Right ventricle myocardium inferior (tissue), 1 donor: ENCODE data around the gene BMPR1A. TPM values are rescaled to one million over a fixed set of nuclear protein-coding genes. Genes with fewer than 3 reads are reported as not detected.
A peak's percentile ranks its signal among the peaks of the same experiment; 100 is the strongest.
"Not testable (repeated sequence)": the region's sequence is repeated elsewhere in the genome, so short reads cannot be mapped to it uniquely, and the experiment has no call there.

ENCODE experiments used
- ATAC-seq: fragments of 200-7000 bp; cut with Tn5 transposase; one replicate; pipeline ENCODE4 v1.9.1; 2020; ENCODE audit warnings: mild to moderate bottlenecking, moderate library complexity
- DNase-seq: peaks from one replicate; pipeline ENCODE4 v3.0.0; 2021; ENCODE audit errors: missing footprints
- intact Hi-C: fragments of 100-400 bp; cut with DNase I; formaldehyde crosslinking; loops from one replicate; pipeline ENCODE4 v1.11.0; 2022
- total RNA-seq: library from RNA; stranded (reverse); fragmentation: NEBNext Ultra II Directional; extraction: Animal tissue kit (Norgen Biotek cat#: 25700); gene quantifications from one replicate; pipeline ENCODE4 v1.2.1, GENCODE V29; 2021
- donor health status: DM: no; HTN: yes; CAD: no; lungs with severe emphysema.

The BMPR1A gene
- total RNA-seq, 1 donor from 2014 or later = 53.2 TPM

- ATAC-seq (no peak), DNase-seq (no peak)
- intact Hi-C loops = loop anchor here (5.0 kb wide), 1 partner anchor 268 kb away; no protein-coding TSS in a partner anchor
Observed at GRCh38 chr10:86964847-86965190, 208.4 kb downstream of the BMPR1A start.

- DNase-seq (no peak), ATAC-seq (no peak)
- intact Hi-C loops = loop anchor here (5.0 kb wide), 1 partner anchor 269 kb away; no protein-coding TSS in a partner anchor
Observed at GRCh38 chr10:86965986-86966654, 209.7 kb downstream of the BMPR1A start.

- ATAC-seq (no peak), DNase-seq (no peak)
- intact Hi-C loops = loop anchor here (5.0 kb wide), 1 partner anchor 270 kb away; no protein-coding TSS in a partner anchor
Observed at GRCh38 chr10:86967481-86967941, 211.1 kb downstream of the BMPR1A start.

GRCh38 chr10:86968271-86968993 is 212.0 kb downstream of the BMPR1A start, which contains the start of gene ADIRF:
Gene ADIRF (plus strand): TSS chr10:86968482. CDS start chr10:86968545, 63 bp downstream.
- intact Hi-C loops = loop anchor here (5.0 kb wide), 1 partner anchor 271 kb away; no protein-coding TSS in a partner anchor
- peak; percentile 90 for DNase-seq
- no peak for ATAC-seq

- ATAC-seq = no peak
- DNase-seq = no peak
- intact Hi-C loops = loop anchor here (5.0 kb wide), 1 partner anchor 272 kb away; no protein-coding TSS in a partner anchor
Observed at GRCh38 chr10:86968994-86969355, 212.6 kb downstream of the BMPR1A start.

- ATAC-seq (peak; percentile 2), DNase-seq (no peak)
- intact Hi-C loops = loop anchor here (2.0 to 5.0 kb wide), 4 partner anchors 15 to 272 kb away; partner anchors contain the start of genes GLUD1 and SHLD2
Observed at GRCh38 chr10:86969421-86970041, 213.1 kb downstream of the BMPR1A start.

GRCh38 chr10:86970162-86970981 is 214.0 kb downstream of the BMPR1A start:
- intact Hi-C loops = loop anchor here (2.0 to 5.0 kb wide), 3 partner anchors 16 to 124 kb away; partner anchors contain the start of genes GLUD1 and SHLD2
- ATAC-seq (peak; percentile 76), DNase-seq (peak; percentile 92)

- intact Hi-C loops = loop anchor here (2.0 to 5.0 kb wide), 3 partner anchors 16 to 124 kb away; partner anchors contain the start of genes GLUD1 and SHLD2
- ATAC-seq (peak; percentile 36), DNase-seq (peak; percentile 92)
Observed at GRCh38 chr10:86970982-86971231, 214.5 kb downstream of the BMPR1A start.

- no peak for DNase-seq
- peak; percentile 84 for ATAC-seq
- intact Hi-C loops = loop anchor here (2.0 to 5.0 kb wide), 3 partner anchors 17 to 123 kb away; partner anchors contain the start of genes GLUD1 and SHLD2
Observed at GRCh38 chr10:86971232-86971991, 215.0 kb downstream of the BMPR1A start.

- no peak for ATAC-seq
- intact Hi-C loops = loop anchor here (5.0 kb wide), 1 partner anchor 35 kb away; no protein-coding TSS in a partner anchor
Observed at GRCh38 chr10:86972613-86973380, 216.4 kb downstream of the BMPR1A start.

GRCh38 chr10:86974484-86974883 is 218.1 kb downstream of the BMPR1A start:
- no peak for DNase-seq
- intact Hi-C loops = loop anchor here (5.0 kb wide), 1 partner anchor 37 kb away; no protein-coding TSS in a partner anchor
- no peak for ATAC-seq

More at GRCh38 chr10:86972613-86973380, 216.4 kb downstream of the BMPR1A start:
- DNase-seq = no peak

GRCh38 chr10:86976362-86977056 is 220.1 kb downstream of the BMPR1A start:
- intact Hi-C loops = no loop called here
- ATAC-seq (no peak), DNase-seq (no peak)

- intact Hi-C loops, DNase-seq, ATAC-seq: not testable (repeated sequence)
Observed at GRCh38 chr10:86978457-86978856, 222.0 kb downstream of the BMPR1A start.

GRCh38 chr10:86979296-86979818 is 222.9 kb downstream of the BMPR1A start:
- DNase-seq (no peak), ATAC-seq (peak; percentile 3)
- intact Hi-C loops = no loop called here

GRCh38 chr10:86979977-86980448 is 223.6 kb downstream of the BMPR1A start:
- DNase-seq (no peak), ATAC-seq (peak; percentile 91)
- intact Hi-C loops = no loop called here

- intact Hi-C loops, DNase-seq, ATAC-seq: not testable (repeated sequence)
Observed at GRCh38 chr10:86981020-86981419, 224.6 kb downstream of the BMPR1A start.
